ENCODE measurements around the gene TMEM108. TPM values are rescaled to one million over a fixed set of nuclear protein-coding genes. Genes with fewer than 3 reads are reported as not detected.

Gene TMEM108
- total and polyA plus RNA-seq, 2 experiments from 2014 or later = 7.4 to 15.3 TPM

DNA sequence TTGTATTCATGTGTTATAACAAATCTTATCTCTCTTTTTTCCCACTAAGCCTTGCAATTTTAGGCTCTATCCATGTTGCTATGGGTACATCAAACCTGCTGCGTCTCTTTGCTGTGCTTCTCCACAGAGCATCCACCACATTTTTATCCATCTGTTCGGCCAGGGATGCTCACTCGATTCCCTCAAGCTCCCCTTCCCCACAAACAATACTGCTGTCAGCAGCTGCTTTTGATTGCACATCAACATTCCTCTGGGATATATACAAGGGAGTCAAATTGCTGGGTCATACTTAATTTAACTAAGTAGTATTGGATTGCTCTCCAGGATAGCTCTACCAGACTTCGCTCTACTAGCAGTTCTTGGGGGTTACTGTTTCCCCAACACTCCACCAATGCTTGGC is 36.8 kb downstream of the TMEM108 start:
- no peaks in the 10 kb centered on the region for H3F3A ChIP-seq (replicated peaks; ENCODE audit: low read depth)
- Mint-ChIP-seq H3K27ac (no peak overlapping the region; the same call in 1 of the 2 replicates), H3K36me3 (ENCODE audit: low read depth) (no peaks in the 10 kb centered on the region), H3K9me3 (no peaks in the 10 kb centered on the region), H3K4me3 (no peak overlapping the region), H3K4me1 (peaks cover 3% of the 10 kb centered on the region; the same call in 2 of the 3 replicates), H3K27me3 (ENCODE audit: insufficient read depth, low read depth, poor library complexity) (peaks cover 4% of the 10 kb centered on the region)
- H3K79me2 ChIP-seq (replicated peaks; ENCODE audit: insufficient read depth) = peaks cover 13% of the 10 kb centered on the region; the same call in 1 of the 2 replicates
- ATAC-seq = no peak
- H2AFZ ChIP-seq = no peak overlapping the region
- no peak for DNase-seq (ENCODE audit: low spot score)
- no peaks in the 10 kb centered on the region for H3K9me2 ChIP-seq (ENCODE audit: insufficient read depth)
- H3K36me3 ChIP-seq (ENCODE audit: insufficient read depth) = no peaks in the 10 kb centered on the region
- TF ChIP-seq, protein P1, sequence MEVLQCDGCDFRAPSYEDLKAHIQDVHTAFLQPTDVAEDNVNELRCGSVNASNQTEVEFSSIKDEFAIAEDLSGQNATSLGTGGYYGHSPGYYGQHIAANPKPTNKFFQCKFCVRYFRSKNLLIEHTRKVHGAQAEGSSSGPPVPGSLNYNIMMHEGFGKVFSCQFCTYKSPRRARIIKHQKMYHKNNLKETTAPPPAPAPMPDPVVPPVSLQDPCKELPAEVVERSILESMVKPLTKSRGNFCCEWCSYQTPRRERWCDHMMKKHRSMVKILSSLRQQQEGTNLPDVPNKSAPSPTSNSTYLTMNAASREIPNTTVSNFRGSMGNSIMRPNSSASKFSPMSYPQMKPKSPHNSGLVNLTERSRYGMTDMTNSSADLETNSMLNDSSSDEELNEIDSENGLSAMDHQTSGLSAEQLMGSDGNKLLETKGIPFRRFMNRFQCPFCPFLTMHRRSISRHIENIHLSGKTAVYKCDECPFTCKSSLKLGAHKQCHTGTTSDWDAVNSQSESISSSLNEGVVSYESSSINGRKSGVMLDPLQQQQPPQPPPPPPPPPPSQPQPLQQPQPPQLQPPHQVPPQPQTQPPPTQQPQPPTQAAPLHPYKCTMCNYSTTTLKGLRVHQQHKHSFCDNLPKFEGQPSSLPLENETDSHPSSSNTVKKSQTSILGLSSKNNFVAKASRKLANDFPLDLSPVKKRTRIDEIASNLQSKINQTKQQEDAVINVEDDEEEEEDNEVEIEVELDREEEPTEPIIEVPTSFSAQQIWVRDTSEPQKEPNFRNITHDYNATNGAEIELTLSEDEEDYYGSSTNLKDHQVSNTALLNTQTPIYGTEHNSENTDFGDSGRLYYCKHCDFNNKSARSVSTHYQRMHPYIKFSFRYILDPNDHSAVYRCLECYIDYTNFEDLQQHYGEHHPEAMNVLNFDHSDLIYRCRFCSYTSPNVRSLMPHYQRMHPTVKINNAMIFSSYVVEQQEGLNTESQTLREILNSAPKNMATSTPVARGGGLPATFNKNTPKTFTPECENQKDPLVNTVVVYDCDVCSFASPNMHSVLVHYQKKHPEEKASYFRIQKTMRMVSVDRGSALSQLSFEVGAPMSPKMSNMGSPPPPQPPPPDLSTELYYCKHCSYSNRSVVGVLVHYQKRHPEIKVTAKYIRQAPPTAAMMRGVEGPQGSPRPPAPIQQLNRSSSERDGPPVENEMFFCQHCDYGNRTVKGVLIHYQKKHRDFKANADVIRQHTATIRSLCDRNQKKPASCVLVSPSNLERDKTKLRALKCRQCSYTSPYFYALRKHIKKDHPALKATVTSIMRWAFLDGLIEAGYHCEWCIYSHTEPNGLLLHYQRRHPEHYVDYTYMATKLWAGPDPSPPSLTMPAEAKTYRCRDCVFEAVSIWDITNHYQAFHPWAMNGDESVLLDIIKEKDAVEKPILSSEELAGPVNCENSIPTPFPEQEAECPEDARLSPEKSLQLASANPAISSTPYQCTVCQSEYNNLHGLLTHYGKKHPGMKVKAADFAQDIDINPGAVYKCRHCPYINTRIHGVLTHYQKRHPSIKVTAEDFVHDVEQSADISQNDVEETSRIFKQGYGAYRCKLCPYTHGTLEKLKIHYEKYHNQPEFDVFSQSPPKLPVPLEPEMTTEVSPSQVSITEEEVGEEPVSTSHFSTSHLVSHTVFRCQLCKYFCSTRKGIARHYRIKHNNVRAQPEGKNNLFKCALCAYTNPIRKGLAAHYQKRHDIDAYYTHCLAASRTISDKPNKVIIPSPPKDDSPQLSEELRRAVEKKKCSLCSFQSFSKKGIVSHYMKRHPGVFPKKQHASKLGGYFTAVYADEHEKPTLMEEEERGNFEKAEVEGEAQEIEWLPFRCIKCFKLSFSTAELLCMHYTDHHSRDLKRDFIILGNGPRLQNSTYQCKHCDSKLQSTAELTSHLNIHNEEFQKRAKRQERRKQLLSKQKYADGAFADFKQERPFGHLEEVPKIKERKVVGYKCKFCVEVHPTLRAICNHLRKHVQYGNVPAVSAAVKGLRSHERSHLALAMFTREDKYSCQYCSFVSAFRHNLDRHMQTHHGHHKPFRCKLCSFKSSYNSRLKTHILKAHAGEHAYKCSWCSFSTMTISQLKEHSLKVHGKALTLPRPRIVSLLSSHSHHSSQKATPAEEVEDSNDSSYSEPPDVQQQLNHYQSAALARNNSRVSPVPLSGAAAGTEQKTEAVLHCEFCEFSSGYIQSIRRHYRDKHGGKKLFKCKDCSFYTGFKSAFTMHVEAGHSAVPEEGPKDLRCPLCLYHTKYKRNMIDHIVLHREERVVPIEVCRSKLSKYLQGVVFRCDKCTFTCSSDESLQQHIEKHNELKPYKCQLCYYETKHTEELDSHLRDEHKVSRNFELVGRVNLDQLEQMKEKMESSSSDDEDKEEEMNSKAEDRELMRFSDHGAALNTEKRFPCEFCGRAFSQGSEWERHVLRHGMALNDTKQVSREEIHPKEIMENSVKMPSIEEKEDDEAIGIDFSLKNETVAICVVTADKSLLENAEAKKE (CRISPR knock-in tag; IDR thresholded peaks at IDR 0.05) = no peak
- TF ChIP-seq ZNF114 (CRISPR knock-in tag; IDR thresholded peaks at IDR 0.05) (no peak), POLR2AphosphoS5 (IDR thresholded peaks at IDR 0.05; ENCODE audit: low read depth) (no peak), NANOG (IDR thresholded peaks at IDR 0.05; ENCODE audit: borderline replicate concordance) (no peak), ZNF331 (CRISPR knock-in tag; IDR thresholded peaks at IDR 0.05; ENCODE audit: low read depth) (no peak), STAT1 (IDR thresholded peaks at IDR 0.05; ENCODE audit: unreplicated experiment) (no peak), EZH2phosphoT487 (IDR thresholded peaks at IDR 0.05; ENCODE audit: unreplicated experiment) (no peak), EZH2 (IDR thresholded peaks at IDR 0.05; ENCODE audit: low read depth, unreplicated experiment) (no peak), JUNB (IDR thresholded peaks at IDR 0.05; ENCODE audit: unreplicated experiment) (no peak), CREB1 (CRISPR knock-in tag; IDR thresholded peaks at IDR 0.05; ENCODE audit: low read depth) (no peak)
- TF ChIP-seq, protein P2, sequence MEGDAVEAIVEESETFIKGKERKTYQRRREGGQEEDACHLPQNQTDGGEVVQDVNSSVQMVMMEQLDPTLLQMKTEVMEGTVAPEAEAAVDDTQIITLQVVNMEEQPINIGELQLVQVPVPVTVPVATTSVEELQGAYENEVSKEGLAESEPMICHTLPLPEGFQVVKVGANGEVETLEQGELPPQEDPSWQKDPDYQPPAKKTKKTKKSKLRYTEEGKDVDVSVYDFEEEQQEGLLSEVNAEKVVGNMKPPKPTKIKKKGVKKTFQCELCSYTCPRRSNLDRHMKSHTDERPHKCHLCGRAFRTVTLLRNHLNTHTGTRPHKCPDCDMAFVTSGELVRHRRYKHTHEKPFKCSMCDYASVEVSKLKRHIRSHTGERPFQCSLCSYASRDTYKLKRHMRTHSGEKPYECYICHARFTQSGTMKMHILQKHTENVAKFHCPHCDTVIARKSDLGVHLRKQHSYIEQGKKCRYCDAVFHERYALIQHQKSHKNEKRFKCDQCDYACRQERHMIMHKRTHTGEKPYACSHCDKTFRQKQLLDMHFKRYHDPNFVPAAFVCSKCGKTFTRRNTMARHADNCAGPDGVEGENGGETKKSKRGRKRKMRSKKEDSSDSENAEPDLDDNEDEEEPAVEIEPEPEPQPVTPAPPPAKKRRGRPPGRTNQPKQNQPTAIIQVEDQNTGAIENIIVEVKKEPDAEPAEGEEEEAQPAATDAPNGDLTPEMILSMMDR (conservative IDR thresholded peaks at IDR 0.05; ENCODE audit: low read depth in 2 of 2) = no peak
- TF ChIP-seq, protein P3, sequence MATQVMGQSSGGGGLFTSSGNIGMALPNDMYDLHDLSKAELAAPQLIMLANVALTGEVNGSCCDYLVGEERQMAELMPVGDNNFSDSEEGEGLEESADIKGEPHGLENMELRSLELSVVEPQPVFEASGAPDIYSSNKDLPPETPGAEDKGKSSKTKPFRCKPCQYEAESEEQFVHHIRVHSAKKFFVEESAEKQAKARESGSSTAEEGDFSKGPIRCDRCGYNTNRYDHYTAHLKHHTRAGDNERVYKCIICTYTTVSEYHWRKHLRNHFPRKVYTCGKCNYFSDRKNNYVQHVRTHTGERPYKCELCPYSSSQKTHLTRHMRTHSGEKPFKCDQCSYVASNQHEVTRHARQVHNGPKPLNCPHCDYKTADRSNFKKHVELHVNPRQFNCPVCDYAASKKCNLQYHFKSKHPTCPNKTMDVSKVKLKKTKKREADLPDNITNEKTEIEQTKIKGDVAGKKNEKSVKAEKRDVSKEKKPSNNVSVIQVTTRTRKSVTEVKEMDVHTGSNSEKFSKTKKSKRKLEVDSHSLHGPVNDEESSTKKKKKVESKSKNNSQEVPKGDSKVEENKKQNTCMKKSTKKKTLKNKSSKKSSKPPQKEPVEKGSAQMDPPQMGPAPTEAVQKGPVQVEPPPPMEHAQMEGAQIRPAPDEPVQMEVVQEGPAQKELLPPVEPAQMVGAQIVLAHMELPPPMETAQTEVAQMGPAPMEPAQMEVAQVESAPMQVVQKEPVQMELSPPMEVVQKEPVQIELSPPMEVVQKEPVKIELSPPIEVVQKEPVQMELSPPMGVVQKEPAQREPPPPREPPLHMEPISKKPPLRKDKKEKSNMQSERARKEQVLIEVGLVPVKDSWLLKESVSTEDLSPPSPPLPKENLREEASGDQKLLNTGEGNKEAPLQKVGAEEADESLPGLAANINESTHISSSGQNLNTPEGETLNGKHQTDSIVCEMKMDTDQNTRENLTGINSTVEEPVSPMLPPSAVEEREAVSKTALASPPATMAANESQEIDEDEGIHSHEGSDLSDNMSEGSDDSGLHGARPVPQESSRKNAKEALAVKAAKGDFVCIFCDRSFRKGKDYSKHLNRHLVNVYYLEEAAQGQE (IDR thresholded peaks at IDR 0.05; ENCODE audit: unreplicated experiment) = no peak
- TF ChIP-seq, protein P4, sequence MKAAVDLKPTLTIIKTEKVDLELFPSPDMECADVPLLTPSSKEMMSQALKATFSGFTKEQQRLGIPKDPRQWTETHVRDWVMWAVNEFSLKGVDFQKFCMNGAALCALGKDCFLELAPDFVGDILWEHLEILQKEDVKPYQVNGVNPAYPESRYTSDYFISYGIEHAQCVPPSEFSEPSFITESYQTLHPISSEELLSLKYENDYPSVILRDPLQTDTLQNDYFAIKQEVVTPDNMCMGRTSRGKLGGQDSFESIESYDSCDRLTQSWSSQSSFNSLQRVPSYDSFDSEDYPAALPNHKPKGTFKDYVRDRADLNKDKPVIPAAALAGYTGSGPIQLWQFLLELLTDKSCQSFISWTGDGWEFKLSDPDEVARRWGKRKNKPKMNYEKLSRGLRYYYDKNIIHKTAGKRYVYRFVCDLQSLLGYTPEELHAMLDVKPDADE (IDR thresholded peaks at IDR 0.05) = no peak
- H3K4me1 ChIP-seq (ENCODE audit: insufficient read depth) = no peaks in the 10 kb centered on the region
- peaks cover 3% of the 10 kb centered on the region; the same call in 1 of the 2 replicates for H4K20me1 ChIP-seq (replicated peaks; ENCODE audit: insufficient read depth)
- H3K27me3 ChIP-seq (ENCODE audit: insufficient read depth) = no peaks in the 10 kb centered on the region
- H3K4me2 ChIP-seq = no peak overlapping the region
- H3K27ac ChIP-seq (ENCODE audit: low read depth) = no peak overlapping the region
- no peak overlapping the region for H3K4me3 ChIP-seq
